BJ (cell line): ENCODE measurements around the gene ARPP21. TPM values are rescaled to one million over a fixed set of nuclear protein-coding genes. Genes with fewer than 3 reads are reported as not detected.

Experiments
- CTCF ChIA-PET: fragments of 350-600 bp; formaldehyde crosslinking; extraction: SDS; loops from one replicate; lab custom pipeline; 2021; ENCODE audit warnings: antibody characterized with exemption, inconsistent platforms; lab: Yijun Ruan, JAX
- POLR2A ChIA-PET: fragments of 300-600 bp; sonication (Branson Sonifier 250); formaldehyde crosslinking; extraction: SDS; loops from one replicate; lab custom pipeline; 2021; ENCODE audit warnings: antibody characterized with exemption; lab: Charles Lee
- DNase-seq: peaks from one replicate; pipeline ENCODE4 v3.0.0-alpha.2; 2011; ENCODE audit warnings: low read depth
- H3K27me3 ChIP-seq: 2 replicates; pipeline ENCODE4 v1.6.0; 2011; ENCODE audit warnings: low read length; ENCODE audit not compliant: control insufficient read depth, insufficient read depth
- H3K36me3 ChIP-seq: 2 replicates; pipeline ENCODE4 v1.5.1; 2011; ENCODE audit warnings: low read length; ENCODE audit not compliant: control insufficient read depth, insufficient read depth
- H3K4me3 ChIP-seq: 2 replicates; pipeline ENCODE4 v1.5.1; 2011; ENCODE audit warnings: low read depth, mild to moderate bottlenecking, control low read depth, low read length
- CTCF ChIP-seq: IDR thresholded peaks from 2 replicates; pipeline ENCODE4 v1.5.1; 2011; ENCODE audit warnings: low read depth, mild to moderate bottlenecking, control low read depth, inconsistent platforms, low read length, moderate library complexity; ENCODE audit not compliant: insufficient read depth
- polyA plus RNA-seq: library from polyadenylated mRNA; depleted of rRNA; stranded (reverse); fragments of >200 nt; gene quantifications from 2 replicates; pipeline ENCODE4 v1.2.3, GENCODE V29; 2011

The ARPP21 gene
- polyA plus RNA-seq, 1 experiment = not detected

GRCh38 chr3:35784169-35784568 is 144.8 kb downstream of the ARPP21 start:
- Histone ChIP-seq H3K27me3 (no peaks in the 10 kb centered on the region), H3K4me3 (no peak overlapping the region), H3K36me3 (no peaks in the 10 kb centered on the region)
- DNase-seq = no peak
- CTCF ChIA-PET = no interaction called here
- no peak for TF ChIP-seq CTCF
- POLR2A ChIA-PET = no interaction called here

GRCh38 chr3:35785234-35785888 is 146.0 kb downstream of the ARPP21 start:
- Histone ChIP-seq H3K4me3 (no peak overlapping the region), H3K36me3 (no peaks in the 10 kb centered on the region), H3K27me3 (no peaks in the 10 kb centered on the region)
- no peak for TF ChIP-seq CTCF
- ChIA-PET CTCF (no interaction called here), POLR2A (no interaction called here)
- no peak for DNase-seq

GRCh38 chr3:35787936-35788335 is 148.6 kb downstream of the ARPP21 start:
- Histone ChIP-seq H3K27me3 (no peaks in the 10 kb centered on the region), H3K36me3 (no peaks in the 10 kb centered on the region), H3K4me3 (no peak overlapping the region)
- POLR2A ChIA-PET = no interaction called here
- DNase-seq = no peak
- no peak for TF ChIP-seq CTCF
- CTCF ChIA-PET = interaction anchor here (0.6 kb wide), 1 partner anchor 907 kb away, joined by 3 read pairs; no protein-coding TSS in a partner anchor

- POLR2A ChIA-PET = no interaction called here
- H3K4me3 ChIP-seq = no peak overlapping the region
- CTCF ChIA-PET = no interaction called here
- no peaks in the 10 kb centered on the region for H3K36me3 ChIP-seq
- DNase-seq = no peak
- no peak for TF ChIP-seq CTCF
- H3K27me3 ChIP-seq = no peaks in the 10 kb centered on the region
Measured at GRCh38 chr3:35789042-35789831, 149.9 kb downstream of the ARPP21 start.

- no peak for TF ChIP-seq CTCF
- no peak for DNase-seq
- Histone ChIP-seq H3K36me3 (no peaks in the 10 kb centered on the region), H3K4me3 (no peak overlapping the region), H3K27me3 (no peaks in the 10 kb centered on the region)
- ChIA-PET CTCF (no interaction called here), POLR2A (no interaction called here)
Measured at GRCh38 chr3:35790764-35791163, 151.4 kb downstream of the ARPP21 start.
